ENCODE measurements around the gene GBP5.

DNA sequence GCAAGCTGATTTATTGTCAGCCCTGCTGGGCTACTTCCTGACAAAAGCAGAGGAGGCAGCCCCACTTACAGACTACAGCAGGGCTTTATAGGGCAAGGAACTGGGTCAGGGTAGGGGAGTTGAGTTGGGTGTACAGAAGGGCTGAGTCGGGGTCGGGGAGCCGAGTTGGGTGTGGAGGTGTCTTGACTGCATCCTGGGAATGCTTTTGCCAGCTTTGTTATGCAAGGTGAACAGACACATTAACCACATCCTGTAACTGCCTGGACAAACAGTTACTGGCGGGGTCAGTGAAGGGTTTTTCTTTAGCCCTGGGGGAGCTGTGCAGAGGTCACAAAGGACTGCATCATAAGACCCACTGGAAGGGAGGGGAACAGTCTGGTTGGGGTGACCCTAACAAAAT, 39.1 kb upstream of the GBP5 start:
- TF ChIP-seq, protein P1, sequence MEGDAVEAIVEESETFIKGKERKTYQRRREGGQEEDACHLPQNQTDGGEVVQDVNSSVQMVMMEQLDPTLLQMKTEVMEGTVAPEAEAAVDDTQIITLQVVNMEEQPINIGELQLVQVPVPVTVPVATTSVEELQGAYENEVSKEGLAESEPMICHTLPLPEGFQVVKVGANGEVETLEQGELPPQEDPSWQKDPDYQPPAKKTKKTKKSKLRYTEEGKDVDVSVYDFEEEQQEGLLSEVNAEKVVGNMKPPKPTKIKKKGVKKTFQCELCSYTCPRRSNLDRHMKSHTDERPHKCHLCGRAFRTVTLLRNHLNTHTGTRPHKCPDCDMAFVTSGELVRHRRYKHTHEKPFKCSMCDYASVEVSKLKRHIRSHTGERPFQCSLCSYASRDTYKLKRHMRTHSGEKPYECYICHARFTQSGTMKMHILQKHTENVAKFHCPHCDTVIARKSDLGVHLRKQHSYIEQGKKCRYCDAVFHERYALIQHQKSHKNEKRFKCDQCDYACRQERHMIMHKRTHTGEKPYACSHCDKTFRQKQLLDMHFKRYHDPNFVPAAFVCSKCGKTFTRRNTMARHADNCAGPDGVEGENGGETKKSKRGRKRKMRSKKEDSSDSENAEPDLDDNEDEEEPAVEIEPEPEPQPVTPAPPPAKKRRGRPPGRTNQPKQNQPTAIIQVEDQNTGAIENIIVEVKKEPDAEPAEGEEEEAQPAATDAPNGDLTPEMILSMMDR (conservative IDR thresholded peaks at IDR 0.05 in 1 of 2, IDR thresholded peaks at IDR 0.05 in 1 of 2; ENCODE audit: extremely low read depth in 1 of 2, insufficient read depth in 1 of 2, low read depth in 1 of 2, low read length in 2 of 2): no peak
- no peak for TF ChIP-seq EZH2 (IDR thresholded peaks at IDR 0.05; ENCODE audit: borderline replicate concordance, low read length)

Data from mammary epithelial cell (primary cell).